Body of pancreas (tissue), 4 donors: Measurements from ENCODE around the gene RBM48.

ENCODE experiments used
- CTCF ChIP-seq, 7 experiments: fragments of 450-650 bp in 4 of 7; fragments of 200-600 bp in 3 of 7; sonication (generic) in 3 of 7; IDR thresholded peaks; one replicate each; pipeline ENCODE4 v1.5.1; 2016 to 2019; ENCODE audit warnings: antibody characterized with exemption in 7 of 7
- POLR2A ChIP-seq, 3 donors: fragments of 450-650 bp; IDR thresholded peaks; one replicate each; pipeline ENCODE4 v1.6.1; 2016; ENCODE audit warnings: antibody characterized with exemption in 3 of 3, mild to moderate bottlenecking in 2 of 3

GRCh38 chr7:92508946-92509345 is 19.6 kb upstream of the RBM48 start:
- TF ChIP-seq CTCF (IDR thresholded peaks at IDR 0.05) = no peak
- no peak for TF ChIP-seq POLR2A (IDR thresholded peaks at IDR 0.05)
